ENCODE measurements around the gene METTL1. TPM values are rescaled to one million over a fixed set of nuclear protein-coding genes. Genes with fewer than 3 reads are reported as not detected.
"Not testable (repeated sequence)": the region's sequence is repeated elsewhere in the genome, so short reads cannot be mapped to it uniquely, and the experiment has no call there.

The METTL1 gene
- 1 to 10 TPM; 4.2 to 9.8 (median 5.7) TPM for total RNA-seq

DNA sequence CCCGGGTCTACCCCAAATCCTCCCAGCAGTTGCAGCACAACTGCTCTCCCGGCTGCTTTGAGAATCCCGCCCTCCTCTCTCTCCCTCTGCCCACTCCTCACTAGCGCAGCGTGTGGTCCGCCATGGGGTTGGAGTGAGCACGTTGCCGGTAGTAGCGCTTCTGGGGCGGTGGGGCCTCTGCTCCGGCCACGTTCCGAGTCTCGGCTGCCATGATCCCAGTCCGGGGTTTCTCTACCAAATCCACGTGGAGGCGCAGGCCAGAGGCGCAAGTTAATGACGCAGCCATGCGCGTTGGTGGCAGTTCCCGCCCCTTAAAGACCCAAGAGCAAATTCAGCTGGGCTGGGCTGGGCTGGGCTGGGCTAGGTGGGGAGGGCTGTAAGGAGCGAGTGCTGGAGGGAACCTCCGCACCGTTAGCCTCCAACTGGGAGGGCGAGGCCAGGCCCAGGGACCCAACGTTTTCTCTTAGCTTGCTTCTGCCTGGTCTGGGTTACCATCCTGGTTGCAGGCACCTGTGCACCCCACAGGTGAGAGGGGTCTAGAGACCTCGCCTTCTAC is at the start of gene METTL1:
METTL1 (minus strand) TSS at position 233 of the 556 bp plus-strand sequence; CDS start at position 211, 22 bp downstream.
- Histone ChIP-seq H3K27ac (replicated peaks in 1 of 4) (peak within 1 kb of the TSS; percentile 90 to 95 (median 94)), H3K4me3 (peak within 1 kb of the TSS; percentile 70 to 82 (median 76)), H3K27me3 (peaks cover 0 to under 1% (median 0%) of the 10 kb centered on the region in 4 donors), H3K4me1 (peaks cover 14 to 32% (median 23%) of the 10 kb centered on the region in 4 donors), H3K9me3 (no peaks in the 10 kb centered on the region), H3K36me3 (peaks cover 0 to 43% (median 23%) of the 10 kb centered on the region in 4 donors)
- 0% methylated on average over 17 of the region's 28 CpGs for WGBS
- intact Hi-C loops (cut with DNase I): no loop called here
- peak; percentile 98 for DNase-seq (ENCODE audit: extremely low spot score)
- TF ChIP-seq POLR2AphosphoS5 (IDR thresholded peaks at IDR 0.05) (peak; percentile 80 to 86), EP300 (IDR thresholded peaks at IDR 0.05) (no peak), POLR2A (IDR thresholded peaks at IDR 0.05; ENCODE audit: low read depth) (no peak)
- TF ChIP-seq, protein P1, sequence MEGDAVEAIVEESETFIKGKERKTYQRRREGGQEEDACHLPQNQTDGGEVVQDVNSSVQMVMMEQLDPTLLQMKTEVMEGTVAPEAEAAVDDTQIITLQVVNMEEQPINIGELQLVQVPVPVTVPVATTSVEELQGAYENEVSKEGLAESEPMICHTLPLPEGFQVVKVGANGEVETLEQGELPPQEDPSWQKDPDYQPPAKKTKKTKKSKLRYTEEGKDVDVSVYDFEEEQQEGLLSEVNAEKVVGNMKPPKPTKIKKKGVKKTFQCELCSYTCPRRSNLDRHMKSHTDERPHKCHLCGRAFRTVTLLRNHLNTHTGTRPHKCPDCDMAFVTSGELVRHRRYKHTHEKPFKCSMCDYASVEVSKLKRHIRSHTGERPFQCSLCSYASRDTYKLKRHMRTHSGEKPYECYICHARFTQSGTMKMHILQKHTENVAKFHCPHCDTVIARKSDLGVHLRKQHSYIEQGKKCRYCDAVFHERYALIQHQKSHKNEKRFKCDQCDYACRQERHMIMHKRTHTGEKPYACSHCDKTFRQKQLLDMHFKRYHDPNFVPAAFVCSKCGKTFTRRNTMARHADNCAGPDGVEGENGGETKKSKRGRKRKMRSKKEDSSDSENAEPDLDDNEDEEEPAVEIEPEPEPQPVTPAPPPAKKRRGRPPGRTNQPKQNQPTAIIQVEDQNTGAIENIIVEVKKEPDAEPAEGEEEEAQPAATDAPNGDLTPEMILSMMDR (IDR thresholded peaks at IDR 0.05): peak in 1 of 3 experiments; percentile 42

DNA sequence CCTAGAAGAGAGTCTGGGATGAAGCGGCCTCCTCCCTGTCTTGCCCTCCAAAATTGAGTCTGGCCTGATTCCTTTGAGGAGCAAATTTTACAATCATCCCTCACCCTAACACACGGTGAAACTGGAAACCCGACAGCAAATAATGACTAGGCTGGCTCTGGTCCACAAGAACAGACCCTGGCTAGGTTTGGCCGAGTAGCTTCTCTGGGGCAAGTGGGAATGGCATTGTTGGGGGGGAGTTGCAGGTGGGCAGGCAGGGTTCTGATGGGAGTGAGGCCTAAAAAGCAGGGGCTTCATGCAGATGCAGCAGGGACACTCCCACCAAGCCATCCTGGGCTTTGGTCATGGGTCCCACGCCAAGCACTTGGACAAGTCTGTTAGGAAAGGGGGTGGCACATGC is 49.1 kb upstream of the METTL1 start:
- H3K4me3 ChIP-seq; intact Hi-C loops (cut with DNase I); H3K27me3 ChIP-seq; H3K9me3 ChIP-seq; DNase-seq (ENCODE audit: extremely low spot score): not testable (repeated sequence)
- peak overlapping the region in 1 of 4 donors; percentile 54 for H3K27ac ChIP-seq (replicated peaks in 1 of 4)
- H3K36me3 ChIP-seq: peaks cover 58 to 75% (median 70%) of the 10 kb centered on the region in 4 donors
- peaks cover 40 to 85% (median 74%) of the 10 kb centered on the region in 4 donors for H3K4me1 ChIP-seq
- WGBS: 67% methylated on average over 3 of the region's 5 CpGs

DNA sequence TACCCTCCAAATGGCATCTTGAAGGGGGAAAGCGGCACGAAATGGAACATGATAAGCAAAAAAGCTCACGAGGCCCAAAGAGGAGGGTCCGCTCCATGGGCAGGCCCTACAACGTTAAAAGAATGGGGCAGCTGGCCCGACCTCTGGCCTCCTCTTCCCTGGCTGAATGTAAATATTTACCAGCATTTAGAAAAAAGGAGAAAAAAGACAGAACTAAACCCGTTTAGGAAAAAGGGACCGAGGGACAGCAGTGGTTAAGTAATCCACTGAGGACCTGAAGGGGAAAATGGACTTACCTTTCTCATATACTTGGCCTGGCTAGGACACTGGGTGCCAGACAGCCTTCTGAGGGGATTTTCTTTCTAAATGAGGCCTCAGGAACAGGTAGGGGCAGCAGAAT is 48.2 kb upstream of the METTL1 start:
- intact Hi-C loops (cut with DNase I); H3K4me3 ChIP-seq; H3K9me3 ChIP-seq; H3K27me3 ChIP-seq; DNase-seq (ENCODE audit: extremely low spot score): not testable (repeated sequence)
- 52% methylated on average over 8 of the region's 8 CpGs for WGBS
- peak overlapping the region in 1 of 4 donors; percentile 54 for H3K27ac ChIP-seq (replicated peaks in 1 of 4)
- H3K36me3 ChIP-seq: peaks cover 49 to 69% (median 62%) of the 10 kb centered on the region in 4 donors
- peaks cover 49 to 88% (median 78%) of the 10 kb centered on the region in 4 donors for H3K4me1 ChIP-seq

DNA sequence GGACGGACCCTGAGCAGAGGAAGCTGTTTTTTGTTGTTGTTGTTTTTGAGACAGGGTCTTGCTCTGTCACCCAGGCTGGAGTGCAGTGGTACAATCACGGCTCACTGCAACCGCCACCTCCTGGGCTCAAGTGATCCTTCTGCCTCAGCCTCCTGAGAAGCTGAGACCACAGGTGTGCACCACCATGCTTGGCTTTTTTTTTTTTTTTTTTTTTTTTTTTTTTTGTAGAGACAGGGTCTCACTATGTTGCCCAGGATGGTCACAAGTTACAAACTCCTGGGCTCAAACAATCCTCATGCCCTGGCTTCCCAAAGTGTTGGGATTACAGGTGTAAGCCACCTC is 46.1 kb upstream of the METTL1 start:
- H3K4me3 ChIP-seq; H3K27me3 ChIP-seq; DNase-seq (ENCODE audit: extremely low spot score); intact Hi-C loops (cut with DNase I); H3K9me3 ChIP-seq: not testable (repeated sequence)
- H3K4me1 ChIP-seq: peaks cover 54 to 83% (median 80%) of the 10 kb centered on the region in 4 donors
- WGBS: 57% methylated on average over 1 of the region's 3 CpGs
- peaks cover 28 to 54% (median 43%) of the 10 kb centered on the region in 4 donors for H3K36me3 ChIP-seq
- H3K27ac ChIP-seq (replicated peaks in 1 of 4): peak overlapping the region; percentile 1 to 68 (median 50)

DNA sequence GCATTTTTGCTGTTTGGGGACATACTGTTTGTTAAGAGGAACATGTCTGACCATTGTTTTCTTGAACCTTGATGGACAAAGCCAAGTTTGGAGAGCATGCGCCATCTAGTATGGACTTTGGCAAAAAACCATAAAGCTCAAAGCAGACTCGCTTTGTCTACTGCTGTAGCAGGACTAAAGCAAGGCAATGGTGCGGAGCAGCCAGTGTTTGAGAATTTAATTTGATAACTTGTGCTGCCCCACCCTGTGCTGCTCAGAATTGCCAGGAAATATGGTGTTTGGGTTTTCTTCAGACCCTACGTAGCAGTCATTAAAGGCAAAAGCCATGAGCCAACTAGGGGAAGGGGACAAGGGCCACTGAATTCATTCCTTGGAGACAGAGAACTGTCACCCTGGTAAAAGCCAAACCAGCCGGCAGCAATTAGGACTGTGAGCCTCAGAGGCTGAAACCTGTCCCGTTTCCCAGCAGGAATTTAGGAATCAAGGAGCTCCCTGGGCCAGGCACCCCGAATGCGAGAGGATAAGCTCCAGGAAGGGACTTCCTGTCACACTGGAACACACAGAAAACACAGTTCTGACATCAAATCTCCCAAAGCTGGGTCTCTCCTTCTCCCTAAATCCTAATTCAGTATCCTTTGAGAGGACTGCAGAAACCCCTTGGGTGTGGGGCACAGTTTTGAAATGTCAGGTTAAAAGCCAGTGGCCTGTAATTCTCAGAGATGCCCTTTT is 45.5 kb upstream of the METTL1 start:
- H3K4me1 ChIP-seq: peaks cover 51 to 77% (median 75%) of the 10 kb centered on the region in 4 donors
- intact Hi-C loops (cut with DNase I): no loop called here
- H3K9me3 ChIP-seq: no peaks in the 10 kb centered on the region
- H3K36me3 ChIP-seq: peaks cover 22 to 54% (median 43%) of the 10 kb centered on the region in 4 donors
- H3K4me3 ChIP-seq: no peak overlapping the region
- TF ChIP-seq EP300 (IDR thresholded peaks at IDR 0.05): no peak
- no peak for TF ChIP-seq POLR2AphosphoS5 (IDR thresholded peaks at IDR 0.05)
- no peak for TF ChIP-seq POLR2A (IDR thresholded peaks at IDR 0.05; ENCODE audit: low read depth)
- TF ChIP-seq, protein P1 (IDR thresholded peaks at IDR 0.05): no peak
- 80% methylated on average over 8 of the region's 8 CpGs for WGBS
- H3K27me3 ChIP-seq: no peaks in the 10 kb centered on the region
- DNase-seq (ENCODE audit: extremely low spot score): no peak
- H3K27ac ChIP-seq (replicated peaks in 1 of 4): peak overlapping the region; percentile 1 to 68 (median 50)

DNA sequence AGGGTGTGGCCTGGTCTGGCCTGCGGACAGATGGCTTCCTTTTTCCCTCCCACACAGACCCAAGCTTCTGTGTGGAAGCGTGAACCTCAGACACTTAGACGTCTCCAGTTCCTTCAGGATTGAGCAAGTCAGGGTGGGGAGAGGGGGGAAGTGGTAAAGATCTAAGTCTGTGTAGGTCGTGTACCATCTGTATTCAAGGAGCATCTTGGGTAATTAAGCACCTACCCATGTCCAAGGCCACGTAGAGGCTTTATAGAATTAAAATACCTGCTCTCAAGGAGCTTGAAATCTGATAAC is 44.9 kb upstream of the METTL1 start:
- Histone ChIP-seq H3K27ac (replicated peaks in 1 of 4) (peak overlapping the region; percentile 6 to 68 (median 31)), H3K4me1 (peaks cover 46 to 71% (median 68%) of the 10 kb centered on the region in 4 donors), H3K27me3 (no peaks in the 10 kb centered on the region), H3K36me3 (peaks cover 16 to 54% (median 43%) of the 10 kb centered on the region in 4 donors), H3K4me3 (no peak overlapping the region), H3K9me3 (no peaks in the 10 kb centered on the region)
- WGBS: 50% methylated on average over 5 of the region's 5 CpGs
- DNase-seq (ENCODE audit: extremely low spot score): no peak
- TF ChIP-seq EP300 (IDR thresholded peaks at IDR 0.05): no peak
- TF ChIP-seq, protein P1 (IDR thresholded peaks at IDR 0.05): no peak
- no peak for TF ChIP-seq POLR2A (IDR thresholded peaks at IDR 0.05; ENCODE audit: low read depth)
- intact Hi-C loops (cut with DNase I): no loop called here

All from esophagus muscularis mucosa (tissue), 4 donors.